Activated CD8-positive, alpha-beta memory T cell treated with anti-CD3 and anti-CD28 coated beads, Interleukin-2, amount 10 ng/mL, durations not matched to agents 7 days and 5 days (primary cell): ENCODE results near the gene CRACR2B. TPM values are rescaled to one million over a fixed set of nuclear protein-coding genes. Genes with fewer than 3 reads are reported as not detected.

Source experiments
- ATAC-seq: fragments of 150-1000 bp; cut with Tn5 transposase; one replicate; pipeline ENCODE4 v1.10.0; 2021; ENCODE audit warnings: moderate library complexity
- CTCF ChIA-PET: fragments of 350-600 bp; sonication (Branson Sonifier 250); formaldehyde crosslinking; loops from one replicate; lab custom pipeline; 2021; ENCODE audit warnings: antibody characterized with exemption; lab: Charles Lee
- DNase-seq: peaks from one replicate; pipeline ENCODE4 v3.0.0-alpha.2; 2020
- H3K27ac Mint-ChIP-seq: one replicate; pipeline ENCODE4 v1.8.0; 2021; ENCODE audit warnings: mild to moderate bottlenecking, mixed read lengths
- H3K27me3 Mint-ChIP-seq: one replicate; pipeline ENCODE4 v1.8.0; 2021; ENCODE audit warnings: mixed read lengths
- H3K36me3 Mint-ChIP-seq: one replicate; pipeline ENCODE4 v1.8.0; 2021; ENCODE audit warnings: mild to moderate bottlenecking, mixed read lengths
- H3K4me1 Mint-ChIP-seq: one replicate; pipeline ENCODE4 v1.8.0; 2021; ENCODE audit warnings: mixed read lengths
- H3K4me3 Mint-ChIP-seq: one replicate; pipeline ENCODE4 v1.8.0; 2021; ENCODE audit warnings: mild to moderate bottlenecking, moderate library complexity, mixed read lengths
- H3K9me3 Mint-ChIP-seq: one replicate; pipeline ENCODE4 v1.8.0; 2022; ENCODE audit warnings: low read depth, mixed read lengths
- total RNA-seq, 2 experiments: library from RNA; stranded (reverse); gene quantifications; one replicate each; pipeline ENCODE4 v1.2.3, GENCODE V29; 2021

The CRACR2B gene
- total RNA-seq, 2 experiments from 2014 or later: 11.3 to 14.1 TPM

- H3K36me3 Mint-ChIP-seq: peaks cover 24% of the 10 kb centered on the region
- H3K4me1 Mint-ChIP-seq: peaks cover 41% of the 10 kb centered on the region
- peak within 1 kb of the TSS; percentile 99 for H3K27ac Mint-ChIP-seq
- H3K9me3 Mint-ChIP-seq: no peaks in the 10 kb centered on the region
- ATAC-seq (peak; percentile 82), DNase-seq (peak; percentile 99)
- CTCF ChIA-PET: interaction anchor here (0.6 to 3.4 kb wide), 10 partner anchors 8 to 114 kb away, joined by 3 to 17 read pairs (median 4); partner anchors contain the start of genes CD151, DEAF1, TMEM80 and TSPAN4
- H3K27me3 Mint-ChIP-seq: no peaks in the 10 kb centered on the region
- H3K4me3 Mint-ChIP-seq: peak within 1 kb of the TSS; percentile 95
Observed at GRCh38 chr11:809287-810039, 18.3 kb upstream of the CRACR2B start, which contains the start of gene RPLP2. RPLP2 (plus strand) TSS chr11:809967; CDS start chr11:810235, 268 bp downstream.

- ATAC-seq (peak; percentile 4), DNase-seq (no peak)
- peak overlapping the region; percentile 99 for H3K27ac Mint-ChIP-seq
- no peaks in the 10 kb centered on the region for H3K27me3 Mint-ChIP-seq
- H3K4me3 Mint-ChIP-seq: peak overlapping the region; percentile 95
- CTCF ChIA-PET: interaction anchor here (0.6 to 3.4 kb wide), 7 partner anchors 7 to 115 kb away, joined by 3 to 17 read pairs (median 6); partner anchors contain the start of genes DEAF1, TMEM80 and TSPAN4
- peaks cover 24% of the 10 kb centered on the region for H3K36me3 Mint-ChIP-seq
- H3K9me3 Mint-ChIP-seq: no peaks in the 10 kb centered on the region
- H3K4me1 Mint-ChIP-seq: peaks cover 41% of the 10 kb centered on the region
Observed at GRCh38 chr11:810040-810567, 17.6 kb upstream of the CRACR2B start.

GRCh38 chr11:811446-812245 lies 16.1 kb upstream of the CRACR2B start:
- DNase-seq (no peak), ATAC-seq (no peak)
- Mint-ChIP-seq H3K36me3 (peaks cover 24% of the 10 kb centered on the region), H3K27me3 (no peaks in the 10 kb centered on the region), H3K4me1 (peaks cover 33% of the 10 kb centered on the region), H3K9me3 (no peaks in the 10 kb centered on the region), H3K4me3 (peak overlapping the region; percentile 95), H3K27ac (peak overlapping the region; percentile 89)
- CTCF ChIA-PET: interaction anchor here (0.7 to 2.2 kb wide), 4 partner anchors 14 to 276 kb away, joined by 3 to 9 read pairs (median 4); no protein-coding TSS in a partner anchor

GRCh38 chr11:812390-812789 lies 15.3 kb upstream of the CRACR2B start:
- Mint-ChIP-seq H3K36me3 (peaks cover 24% of the 10 kb centered on the region), H3K27me3 (no peaks in the 10 kb centered on the region), H3K27ac (peak overlapping the region; percentile 49), H3K9me3 (no peaks in the 10 kb centered on the region), H3K4me1 (peaks cover 33% of the 10 kb centered on the region), H3K4me3 (no peak overlapping the region)
- ATAC-seq: no peak
- DNase-seq: no peak
- CTCF ChIA-PET: interaction anchor here (2.0 to 2.2 kb wide), 2 partner anchors 13 to 31 kb away, joined by 4 to 9 read pairs; no protein-coding TSS in a partner anchor

- H3K27me3 Mint-ChIP-seq: no peaks in the 10 kb centered on the region
- no peak for ATAC-seq
- H3K4me1 Mint-ChIP-seq: peaks cover 30% of the 10 kb centered on the region
- CTCF ChIA-PET: interaction anchor here (0.9 to 2.0 kb wide), 2 partner anchors 13 to 31 kb away, joined by 3 to 4 read pairs; no protein-coding TSS in a partner anchor
- H3K9me3 Mint-ChIP-seq: no peaks in the 10 kb centered on the region
- no peak for DNase-seq
- peaks cover 24% of the 10 kb centered on the region for H3K36me3 Mint-ChIP-seq
- H3K4me3 Mint-ChIP-seq: no peak overlapping the region
- peak overlapping the region; percentile 49 for H3K27ac Mint-ChIP-seq
Observed at GRCh38 chr11:813072-813455, 14.7 kb upstream of the CRACR2B start.

- no peak for ATAC-seq
- Mint-ChIP-seq H3K4me3 (no peak overlapping the region), H3K27me3 (no peaks in the 10 kb centered on the region), H3K27ac (peak overlapping the region; percentile 39), H3K9me3 (no peaks in the 10 kb centered on the region), H3K36me3 (peaks cover 24% of the 10 kb centered on the region), H3K4me1 (peaks cover 27% of the 10 kb centered on the region)
- DNase-seq: no peak
- CTCF ChIA-PET: interaction anchor here (0.9 kb wide), 1 partner anchor 12 kb away, joined by 3 read pairs; no protein-coding TSS in a partner anchor
Observed at GRCh38 chr11:813456-814096, 14.1 kb upstream of the CRACR2B start.

GRCh38 chr11:815675-816432 lies 11.9 kb upstream of the CRACR2B start:
- Mint-ChIP-seq H3K36me3 (peaks cover 24% of the 10 kb centered on the region), H3K4me3 (no peak overlapping the region), H3K27me3 (no peaks in the 10 kb centered on the region), H3K4me1 (peaks cover 24% of the 10 kb centered on the region), H3K27ac (no peak overlapping the region), H3K9me3 (no peaks in the 10 kb centered on the region)
- DNase-seq (no peak), ATAC-seq (no peak)
- CTCF ChIA-PET: interaction anchor here (0.9 to 1.1 kb wide), 2 partner anchors 10 to 25 kb away, joined by 3 to 4 read pairs; no protein-coding TSS in a partner anchor

- H3K9me3 Mint-ChIP-seq: no peaks in the 10 kb centered on the region
- peaks cover 23% of the 10 kb centered on the region for H3K4me1 Mint-ChIP-seq
- H3K36me3 Mint-ChIP-seq: peaks cover 18% of the 10 kb centered on the region
- H3K27ac Mint-ChIP-seq: no peak overlapping the region
- H3K4me3 Mint-ChIP-seq: no peak overlapping the region
- no peak for ATAC-seq
- CTCF ChIA-PET: interaction anchor here (0.9 to 1.1 kb wide), 2 partner anchors 10 to 24 kb away, joined by 3 to 4 read pairs; no protein-coding TSS in a partner anchor
- H3K27me3 Mint-ChIP-seq: no peaks in the 10 kb centered on the region
- no peak for DNase-seq
Observed at GRCh38 chr11:816433-816779, 11.3 kb upstream of the CRACR2B start.

GRCh38 chr11:818396-819128 lies 9.2 kb upstream of the CRACR2B start, which contains the start of gene PNPLA2:
PNPLA2 (plus strand) TSS chr11:818914; CDS start chr11:819719, 805 bp downstream.
- CTCF ChIA-PET: interaction anchor here (1.2 to 2.8 kb wide), 7 partner anchors 10 to 233 kb away, joined by 3 to 12 read pairs (median 5); partner anchors contain the start of genes CRACR2B, POLR2L, RPLP2 and TSPAN4
- Mint-ChIP-seq H3K9me3 (no peaks in the 10 kb centered on the region), H3K27ac (peak within 1 kb of the TSS; percentile 78), H3K4me3 (peak within 1 kb of the TSS; percentile 73), H3K36me3 (peaks cover 3% of the 10 kb centered on the region), H3K4me1 (peaks cover 12% of the 10 kb centered on the region), H3K27me3 (no peaks in the 10 kb centered on the region)
- DNase-seq (peak; percentile 56), ATAC-seq (no peak)

- CTCF ChIA-PET: interaction anchor here (0.8 to 2.8 kb wide), 7 partner anchors 9 to 232 kb away, joined by 3 to 12 read pairs (median 5); partner anchors contain the start of genes CRACR2B, POLR2L, RPLP2 and TSPAN4
- Mint-ChIP-seq H3K4me3 (peak overlapping the region; percentile 73), H3K27ac (peak overlapping the region; percentile 78), H3K36me3 (no peaks in the 10 kb centered on the region), H3K9me3 (no peaks in the 10 kb centered on the region), H3K4me1 (peaks cover 12% of the 10 kb centered on the region), H3K27me3 (no peaks in the 10 kb centered on the region)
- ATAC-seq: peak; percentile 81
- DNase-seq: peak; percentile 94
Observed at GRCh38 chr11:819129-819931, 8.4 kb upstream of the CRACR2B start.
